ENCODE data around the gene AQP1.

Gene AQP1

GRCh38 chr7:30906515-30907240, 5.0 kb upstream of the AQP1 start:
- DNase-seq (ENCODE audit: low read depth in 2 of 2) = no peak

- no peak for DNase-seq (ENCODE audit: low read depth in 2 of 2)
Observed at GRCh38 chr7:30907527-30908267, 4.0 kb upstream of the AQP1 start.

- DNase-seq (ENCODE audit: low read depth in 2 of 2) = no peak
Observed at GRCh38 chr7:30908681-30909080, 3.0 kb upstream of the AQP1 start.

- DNase-seq (ENCODE audit: low read depth in 2 of 2) = no peak
Observed at GRCh38 chr7:30909431-30909830, 2.2 kb upstream of the AQP1 start.

- no peak for DNase-seq (ENCODE audit: low read depth in 2 of 2)
Observed at GRCh38 chr7:30910411-30911073, 1.1 kb upstream of the AQP1 start.

- no peak for DNase-seq (ENCODE audit: low read depth in 2 of 2)
Observed at GRCh38 chr7:30911133-30911532, 520 bp upstream of the AQP1 start.

- no peak for DNase-seq (ENCODE audit: low read depth in 2 of 2)
Observed at GRCh38 chr7:30912021-30912730, 523 bp downstream of the AQP1 start.

GRCh38 chr7:30912731-30912985, 1.0 kb downstream of the AQP1 start:
- DNase-seq (ENCODE audit: low read depth in 2 of 2) = no peak

GRCh38 chr7:30912986-30913811, 1.5 kb downstream of the AQP1 start:
- DNase-seq (ENCODE audit: low read depth in 2 of 2) = no peak

- DNase-seq (ENCODE audit: low read depth in 2 of 2) = no peak
Observed at GRCh38 chr7:30913821-30914515, 2.3 kb downstream of the AQP1 start.

GRCh38 chr7:30914596-30914995, 2.9 kb downstream of the AQP1 start:
- DNase-seq (ENCODE audit: low read depth in 2 of 2) = no peak

- DNase-seq (ENCODE audit: low read depth in 2 of 2) = no peak
Observed at GRCh38 chr7:30915005-30915601, 3.5 kb downstream of the AQP1 start.

GRCh38 chr7:30915751-30916150, 4.1 kb downstream of the AQP1 start:
- DNase-seq (ENCODE audit: low read depth in 2 of 2) = no peak

- no peak for DNase-seq (ENCODE audit: low read depth in 2 of 2)
Observed at GRCh38 chr7:30916255-30916654, 4.6 kb downstream of the AQP1 start.

GRCh38 chr7:30916767-30917166, 5.1 kb downstream of the AQP1 start:
- DNase-seq (ENCODE audit: low read depth in 2 of 2) = no peak

GRCh38 chr7:30917216-30917893, 5.7 kb downstream of the AQP1 start:
- no peak for DNase-seq (ENCODE audit: low read depth in 2 of 2)

- no peak for DNase-seq (ENCODE audit: low read depth in 2 of 2)
Observed at GRCh38 chr7:30918676-30919075, 7.0 kb downstream of the AQP1 start.

GRCh38 chr7:30920021-30920583, 8.4 kb downstream of the AQP1 start:
- no peak for DNase-seq (ENCODE audit: low read depth in 2 of 2)
